ENCODE measurements around the gene IL16. TPM values are rescaled to one million over a fixed set of nuclear protein-coding genes. Genes with fewer than 3 reads are reported as not detected.
"Not testable (repeated sequence)": the region's sequence is repeated elsewhere in the genome, so short reads cannot be mapped to it uniquely, and the experiment has no call there.

IL16 gene
- total RNA-seq, 4 donors from 2014 or later = 4.9 to 11.5 (median 8.4) TPM

- H3K9me3 ChIP-seq = no peaks in the 10 kb centered on the region
- 92 to 96% methylated on average over 7 of the region's 7 CpGs for WGBS, 2 donors
- peaks cover 11 to 16% of the 10 kb centered on the region in 2 donors for H3K4me1 ChIP-seq
- no peaks in the 10 kb centered on the region for H3K27me3 ChIP-seq
- no peak for DNase-seq
- H3K4me3 ChIP-seq (replicated peaks in 1 of 3) = no peak overlapping the region
- no peaks in the 10 kb centered on the region for H3K36me3 ChIP-seq
- H3K27ac ChIP-seq = no peak overlapping the region
- TF ChIP-seq POLR2A (IDR thresholded peaks at IDR 0.05) (no peak), CTCF (IDR thresholded peaks at IDR 0.05) (no peak)
- intact Hi-C loops (cut with DNase I) = no loop called here
Observed at GRCh38 chr15:81326466-81327212, 130.0 kb downstream of the IL16 start.

- H3K27ac ChIP-seq = no peak overlapping the region
- TF ChIP-seq POLR2A (IDR thresholded peaks at IDR 0.05) = no peak
- no peak for TF ChIP-seq CTCF (IDR thresholded peaks at IDR 0.05)
- intact Hi-C loops (cut with DNase I) = no loop called here
Observed at GRCh38 chr15:81327516-81327915, 130.8 kb downstream of the IL16 start.

GRCh38 chr15:81329446-81329845 is 132.8 kb downstream of the IL16 start:
- H3K9me3 ChIP-seq = no peaks in the 10 kb centered on the region
- no peak for DNase-seq

More at GRCh38 chr15:81327516-81327915, 130.8 kb downstream of the IL16 start:
- no peaks in the 10 kb centered on the region for H3K9me3 ChIP-seq
- no peak overlapping the region for H3K4me3 ChIP-seq (replicated peaks in 1 of 3)
- no peaks in the 10 kb centered on the region for H3K27me3 ChIP-seq
- no peak for DNase-seq
- no peaks in the 10 kb centered on the region for H3K36me3 ChIP-seq
- peaks cover 11 to 16% of the 10 kb centered on the region in 2 donors for H3K4me1 ChIP-seq
- WGBS, 2 donors = 87 to 88% methylated on average over 3 of the region's 3 CpGs

GRCh38 chr15:81330366-81331090 is 133.8 kb downstream of the IL16 start:
- no peak for DNase-seq
- H3K36me3 ChIP-seq = no peaks in the 10 kb centered on the region
- H3K4me1 ChIP-seq = no peaks in the 10 kb centered on the region
- H3K9me3 ChIP-seq = no peaks in the 10 kb centered on the region
- no peaks in the 10 kb centered on the region for H3K27me3 ChIP-seq
- TF ChIP-seq POLR2A (IDR thresholded peaks at IDR 0.05) (no peak), CTCF (IDR thresholded peaks at IDR 0.05) (no peak)
- intact Hi-C loops (cut with DNase I) = no loop called here
- WGBS, 2 donors = 94 to 97% methylated on average over 5 of the region's 5 CpGs
- H3K27ac ChIP-seq = no peak overlapping the region
- no peak overlapping the region for H3K4me3 ChIP-seq (replicated peaks in 1 of 3)

More at GRCh38 chr15:81329446-81329845, 132.8 kb downstream of the IL16 start:
- intact Hi-C loops (cut with DNase I) = no loop called here
- Histone ChIP-seq H3K36me3 (no peaks in the 10 kb centered on the region), H3K4me3 (replicated peaks in 1 of 3) (no peak overlapping the region), H3K27ac (no peak overlapping the region), H3K4me1 (peaks cover 5% of the 10 kb centered on the region in 2 donors), H3K27me3 (no peaks in the 10 kb centered on the region)
- TF ChIP-seq CTCF (IDR thresholded peaks at IDR 0.05) = no peak
- TF ChIP-seq POLR2A (IDR thresholded peaks at IDR 0.05) = no peak
- 94 to 95% methylated on average over 2 of the region's 2 CpGs for WGBS, 2 donors

GRCh38 chr15:81331141-81331540 is 134.5 kb downstream of the IL16 start:
- H3K4me1 ChIP-seq; H3K27me3 ChIP-seq; H3K9me3 ChIP-seq; H3K36me3 ChIP-seq; DNase-seq; H3K27ac ChIP-seq; intact Hi-C loops (cut with DNase I); H3K4me3 ChIP-seq (replicated peaks in 1 of 3): not testable (repeated sequence)
- 81 to 89% methylated on average over 9 of the region's 9 CpGs for WGBS, 2 donors
